ENCODE measurements around the gene FANCC.

FANCC gene

DNA sequence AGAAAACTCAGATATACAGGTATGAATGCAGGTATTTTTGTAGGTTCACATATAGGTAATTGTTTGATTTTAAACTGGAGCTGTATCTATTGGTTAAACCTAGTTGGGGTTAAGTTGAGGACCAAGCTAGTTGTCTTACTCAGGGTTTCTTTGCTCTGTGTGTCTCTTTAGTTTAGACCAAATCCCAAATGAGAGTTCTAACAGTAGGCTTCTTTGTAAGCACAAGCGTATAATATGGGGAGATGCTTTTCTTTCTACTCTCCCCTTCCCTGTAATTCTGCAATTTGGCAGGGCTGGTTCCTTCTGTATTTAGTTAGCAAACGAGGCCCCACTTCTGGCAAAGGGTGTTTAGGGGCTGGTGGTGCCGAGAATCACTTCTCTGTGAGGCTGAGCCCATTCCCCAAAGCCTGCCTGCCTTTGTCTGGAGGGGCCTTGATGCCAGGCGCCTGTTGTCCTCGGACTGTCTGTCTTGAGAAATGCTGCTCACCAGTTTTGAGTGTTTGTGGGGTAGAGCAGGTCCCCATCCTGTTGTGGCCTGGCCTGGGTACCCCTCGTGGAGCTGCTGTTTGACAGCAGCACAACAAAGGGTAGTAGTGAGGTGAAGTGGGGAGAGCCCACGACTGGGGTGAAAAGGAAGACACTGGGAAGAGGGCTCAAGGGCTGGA lies 259.3 kb downstream of the FANCC start:
- no peak for DNase-seq

DNA sequence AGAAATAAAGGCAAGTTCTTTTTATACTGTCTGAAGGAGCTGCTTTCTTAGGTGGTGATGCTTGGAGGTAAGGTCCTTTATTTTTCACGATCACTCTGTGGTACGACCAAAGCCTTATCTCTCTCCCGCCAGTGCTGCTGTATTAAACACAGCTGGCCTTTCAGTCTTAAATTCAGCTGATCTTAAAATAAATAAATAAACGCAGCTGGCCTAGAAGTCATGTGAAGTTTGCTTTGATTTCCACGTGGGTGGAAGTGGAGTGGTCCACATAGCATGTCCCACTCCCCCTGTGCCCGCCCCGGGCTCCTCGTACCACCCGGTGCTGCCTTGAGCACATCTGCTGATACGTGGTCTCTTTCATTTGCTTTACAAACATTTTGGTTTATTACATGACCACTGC lies 260.4 kb downstream of the FANCC start:
- no peak for DNase-seq

DNA sequence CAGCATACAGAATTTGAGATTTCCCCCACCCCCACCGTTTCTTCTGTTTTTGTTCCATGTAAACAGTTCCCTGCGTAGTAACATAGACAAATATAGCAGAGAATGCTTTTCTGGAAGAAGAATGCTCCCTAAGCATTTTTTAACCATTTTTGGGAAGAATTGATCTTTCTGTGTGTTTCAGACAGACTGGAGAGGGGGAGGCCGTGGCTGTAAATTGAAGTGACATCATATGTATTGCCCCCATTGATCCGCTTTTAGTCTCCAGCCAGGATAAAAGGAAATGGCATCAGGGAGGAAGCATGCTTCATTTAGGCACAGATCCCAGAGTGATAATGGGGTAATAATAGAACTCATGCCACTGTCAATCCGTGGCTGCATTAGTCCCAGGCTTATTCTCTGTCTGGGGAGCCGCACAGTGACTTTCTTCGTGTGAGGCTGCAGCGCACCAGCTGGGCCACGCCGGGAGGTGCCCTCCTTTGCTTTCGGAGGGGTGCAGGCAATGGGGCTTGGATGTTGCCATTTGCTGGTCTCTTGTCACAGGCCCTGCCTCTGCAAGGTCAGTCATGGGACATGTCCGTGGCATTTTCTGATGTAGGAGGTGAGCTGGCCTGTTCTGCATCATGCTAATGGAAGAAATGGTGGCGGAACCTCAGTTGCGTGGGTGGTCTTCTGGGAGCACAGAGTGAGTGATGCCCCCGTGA lies 261.5 kb downstream of the FANCC start:
- DNase-seq: no peak

DNA sequence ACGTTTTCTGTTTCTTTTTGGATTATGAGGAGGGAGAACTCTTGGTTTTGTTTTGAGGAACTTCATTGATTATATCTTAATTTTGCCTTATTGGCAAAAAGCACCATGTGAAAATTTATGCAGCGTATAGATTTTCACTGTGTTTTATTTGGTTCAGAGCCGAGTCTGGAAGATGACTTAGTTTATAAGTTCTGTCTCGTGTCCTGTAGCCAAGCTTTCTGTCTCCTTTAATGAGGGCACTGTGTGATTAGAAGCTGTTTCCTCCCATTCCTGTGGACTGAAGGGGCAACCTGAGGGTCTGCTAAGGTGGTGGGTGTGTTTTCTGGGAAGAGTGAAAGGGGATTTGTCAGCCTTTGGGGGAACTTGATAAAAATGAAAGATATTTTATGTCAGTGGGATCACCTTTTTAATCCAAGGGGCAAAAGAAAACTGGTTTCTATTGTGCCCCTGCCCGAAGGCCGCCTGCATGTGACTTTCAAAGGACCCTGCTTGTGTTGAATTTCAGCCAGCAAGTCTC lies 262.1 kb downstream of the FANCC start:
- DNase-seq: no peak

DNA sequence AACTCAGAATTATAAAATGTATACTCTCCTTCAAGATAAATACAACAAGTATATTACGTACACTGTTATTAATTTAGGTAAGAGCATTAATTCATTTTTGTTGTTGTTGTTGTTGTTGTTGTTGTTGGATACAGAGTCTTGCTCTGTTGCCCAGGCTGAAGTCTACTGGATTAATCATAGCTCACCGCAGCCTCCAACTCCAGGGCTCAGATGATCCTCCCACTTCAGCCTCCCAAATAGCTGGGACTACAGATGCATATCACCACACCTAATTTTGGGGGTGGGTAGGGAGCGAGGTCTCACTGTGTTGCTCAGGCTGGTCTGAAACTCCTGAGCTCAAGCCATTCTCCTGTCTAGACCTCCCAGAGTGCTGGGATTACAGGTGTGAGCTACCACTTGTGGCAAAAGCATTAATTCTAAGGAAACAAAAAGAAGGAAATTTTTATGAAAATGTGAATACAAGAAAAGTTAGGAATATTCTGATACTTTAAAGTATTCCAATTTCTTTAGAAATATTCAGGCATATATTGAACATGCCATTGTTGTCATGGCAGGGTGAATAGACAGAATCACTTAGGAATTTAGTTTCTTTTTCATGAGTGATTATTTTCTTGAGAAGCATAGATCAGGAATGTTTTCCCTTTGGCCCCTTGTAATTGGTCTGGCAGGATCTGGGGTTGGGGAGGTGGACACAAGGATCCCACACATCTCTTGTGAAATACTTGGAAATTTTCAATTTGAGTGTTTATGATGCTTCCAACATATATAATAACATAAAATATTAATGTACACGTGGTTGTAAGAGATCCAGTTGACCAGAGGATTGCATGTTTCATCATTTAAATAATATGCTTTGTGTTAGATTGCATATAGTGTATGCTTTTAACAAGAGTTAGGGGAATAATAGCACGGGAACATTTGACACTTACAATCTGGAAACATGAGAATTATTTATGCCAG lies 263.6 kb downstream of the FANCC start:
- no peak for DNase-seq

DNA sequence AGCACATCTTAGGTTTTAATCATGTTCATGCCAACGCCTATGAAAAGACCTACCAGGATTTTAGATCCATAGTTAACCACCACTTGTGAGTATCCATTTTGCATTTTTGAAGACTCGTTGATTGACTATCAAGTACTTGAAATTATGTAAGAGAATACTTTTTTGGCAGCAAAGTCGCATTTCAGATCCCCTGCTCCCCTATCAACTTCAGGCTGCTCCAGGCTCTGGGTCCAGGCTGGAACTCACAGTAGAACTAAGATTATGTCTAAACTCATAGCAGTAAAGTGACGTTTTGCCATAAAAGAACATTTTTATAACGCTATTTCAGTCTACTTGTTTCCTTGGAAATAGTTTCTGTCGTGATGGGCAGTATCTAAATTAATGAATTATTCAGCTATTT lies 267.7 kb downstream of the FANCC start:
- no peak for DNase-seq

Measured in stimulated activated CD4-positive, alpha-beta T cell treated with anti-CD3 and anti-CD28 coated beads, Interleukin-1b, Interleukin-23, amount 100 ng/mL, for 48 hours (primary cell).